HG02623 (cell line): Measurements from ENCODE around the gene COL26A1.
"Not testable (repeated sequence)": the region's sequence is repeated elsewhere in the genome, so short reads cannot be mapped to it uniquely, and the experiment has no call there.

Source experiments
- ATAC-seq: cut with Tn5 transposase; IDR thresholded peaks from one replicate; pipeline ENCODE4 v1.9.1; 2021; ENCODE audit warnings: moderate library complexity; ENCODE audit not compliant: unreplicated experiment

The COL26A1 gene

GRCh38 chr7:101436857-101437576, 74.3 kb downstream of the COL26A1 start:
- ATAC-seq: no peak

GRCh38 chr7:101441890-101442289, 79.2 kb downstream of the COL26A1 start:
- no peak for ATAC-seq

- ATAC-seq: no peak
These were observed 79.9 kb downstream of the COL26A1 start for GRCh38 chr7:101442426-101443070.

GRCh38 chr7:101450064-101450463, 87.4 kb downstream of the COL26A1 start:
- no peak for ATAC-seq

- ATAC-seq: no peak
These were observed 90.9 kb downstream of the COL26A1 start for GRCh38 chr7:101453617-101454016.

- no peak for ATAC-seq
These were observed 94.5 kb downstream of the COL26A1 start for GRCh38 chr7:101457001-101457750.

GRCh38 chr7:101465131-101465530, 102.5 kb downstream of the COL26A1 start:
- no peak for ATAC-seq

GRCh38 chr7:101465576-101466196, 103.0 kb downstream of the COL26A1 start:
- ATAC-seq: no peak

GRCh38 chr7:101466871-101467270, 104.2 kb downstream of the COL26A1 start:
- ATAC-seq: no peak

GRCh38 chr7:101468546-101469275, 106.0 kb downstream of the COL26A1 start:
- no peak for ATAC-seq

- no peak for ATAC-seq
These were observed 108.2 kb downstream of the COL26A1 start for GRCh38 chr7:101470668-101471487.

GRCh38 chr7:101474178-101474577, 111.5 kb downstream of the COL26A1 start:
- no peak for ATAC-seq

- ATAC-seq: not testable (repeated sequence)
These were observed 113.0 kb downstream of the COL26A1 start for GRCh38 chr7:101475691-101476090.

GRCh38 chr7:101479217-101479616, 116.5 kb downstream of the COL26A1 start:
- ATAC-seq: no peak

- ATAC-seq: not testable (repeated sequence)
These were observed 123.4 kb downstream of the COL26A1 start for GRCh38 chr7:101486056-101486432.

GRCh38 chr7:101486433-101487104, 123.9 kb downstream of the COL26A1 start:
- ATAC-seq: no peak

GRCh38 chr7:101487105-101487458, 124.4 kb downstream of the COL26A1 start:
- no peak for ATAC-seq

GRCh38 chr7:101487753-101488152, 125.1 kb downstream of the COL26A1 start:
- ATAC-seq: no peak

GRCh38 chr7:101488826-101489572, 126.3 kb downstream of the COL26A1 start:
- ATAC-seq: no peak
